SK-N-SH (cell line): ENCODE results near the gene TRPM1. TPM values are rescaled to one million over a fixed set of nuclear protein-coding genes. Genes with fewer than 3 reads are reported as not detected.

Experiments used
- CTCF ChIA-PET: fragments of 300-600, 350-600 bp; formaldehyde crosslinking; extraction: SDS; loops from one replicate; lab custom pipeline; 2021; lab: Yijun Ruan, JAX
- POLR2A ChIA-PET: fragments of 350-600 bp; sonication (Branson Sonifier 250); formaldehyde crosslinking; extraction: SDS; loops from one replicate; lab custom pipeline; 2020; ENCODE audit warnings: antibody characterized with exemption, inconsistent platforms; lab: Yijun Ruan, JAX
- DNase-seq: peaks from one replicate; pipeline ENCODE4 v3.0.0; 2012
- H2AFZ ChIP-seq: fragments of 200-600 bp; sonication (generic); 2 replicates; pipeline ENCODE4 v1.8.1; 2016; ENCODE audit warnings: antibody characterized with exemption, mild to moderate bottlenecking, low read depth
- H3F3A ChIP-seq: fragments of 200-600 bp; sonication (generic); replicated peaks from 2 replicates; pipeline ENCODE3; 2016; ENCODE audit warnings: antibody characterized with exemption, mild to moderate bottlenecking; ENCODE audit not compliant: insufficient read depth
- H3K27ac ChIP-seq, 2 experiments: fragments of 200-500 bp in 1 of 2; fragments of 200-600 bp in 1 of 2; sonication (Bioruptor generic) in 1 of 2; sonication (generic), shearing (Covaris generic) in 1 of 2; 2 replicates each; pipeline versions ENCODE4 v1.5.1 to v1.6.1; 2014 to 2016; ENCODE audit warnings: low read depth in 2 of 2, inconsistent platforms in 1 of 2, low read length in 1 of 2, mild to moderate bottlenecking in 1 of 2, mixed read lengths in 1 of 2
- H3K27me3 ChIP-seq: fragments of 200-600 bp; sonication (generic), shearing (Covaris generic); 2 replicates; pipeline ENCODE4 v1.6.1; 2016; ENCODE audit warnings: mixed run types; ENCODE audit not compliant: insufficient read depth
- H3K36me3 ChIP-seq, 2 experiments: fragments of 200-500 bp in 1 of 2; fragments of 200-600 bp in 1 of 2; sonication (Bioruptor generic) in 1 of 2; sonication (generic) in 1 of 2; replicated peaks in 1 of 2; 2 replicates each; pipeline versions ENCODE3 to v1.5.1; 2014 to 2016; ENCODE audit warnings: low read length in 1 of 2, mild to moderate bottlenecking in 1 of 2; ENCODE audit not compliant: insufficient read depth in 2 of 2, control insufficient read depth in 1 of 2
- H3K4me1 ChIP-seq, 2 experiments: fragments of 200-500 bp in 1 of 2; fragments of 200-600 bp in 1 of 2; sonication (Bioruptor generic) in 1 of 2; sonication (generic), shearing (Covaris generic) in 1 of 2; 2 replicates each; pipeline versions ENCODE4 v1.5.1 to v1.6.1; 2014 to 2016; ENCODE audit warnings: low read depth in 1 of 2, low read length in 1 of 2, mixed run types in 1 of 2; ENCODE audit not compliant: insufficient read depth in 2 of 2, control insufficient read depth in 1 of 2
- H3K4me2 ChIP-seq: fragments of 200-600 bp; sonication (generic), shearing (Covaris generic); 2 replicates; pipeline ENCODE4 v1.6.1; 2017; ENCODE audit warnings: mixed run types
- H3K4me3 ChIP-seq, 2 experiments: fragments of 200-500 bp in 1 of 2; fragments of 200-600 bp in 1 of 2; sonication (Bioruptor generic) in 1 of 2; sonication (generic), shearing (Covaris generic) in 1 of 2; 2 replicates each; pipeline versions ENCODE4 v1.5.1 to v1.8.1; 2014 to 2016; ENCODE audit warnings: low read depth in 2 of 2, inconsistent platforms in 1 of 2, low read length in 1 of 2, mild to moderate bottlenecking in 1 of 2, mixed read lengths in 1 of 2, moderate library complexity in 1 of 2
- H3K79me2 ChIP-seq: fragments of 200-600 bp; sonication (generic); 2 replicates; pipeline ENCODE4 v1.8.1; 2017; ENCODE audit warnings: mild to moderate bottlenecking; ENCODE audit not compliant: insufficient read depth
- H3K9ac ChIP-seq: fragments of 200-600 bp; sonication (generic); 2 replicates; pipeline ENCODE4 v1.6.1; 2017; ENCODE audit warnings: mixed run types
- H3K9me2 ChIP-seq: fragments of 200-600 bp; sonication (generic); 2 replicates; pipeline ENCODE4 v1.6.1; 2017; ENCODE audit warnings: mixed run types
- H3K9me3 ChIP-seq: fragments of 200-600 bp; sonication (generic); 2 replicates; pipeline ENCODE4 v1.6.1; 2017; ENCODE audit warnings: mixed run types, mild to moderate bottlenecking, moderate library complexity
- H4K20me1 ChIP-seq: fragments of 200-600 bp; sonication (generic); 2 replicates; pipeline ENCODE4 v1.6.1; 2017; ENCODE audit warnings: mild to moderate bottlenecking, mixed run types; ENCODE audit not compliant: insufficient read depth
- CHD2 ChIP-seq: fragments of 150-350 bp; IDR thresholded peaks from 2 replicates; pipeline ENCODE4 v1.6.1; 2018; ENCODE audit warnings: low read length; ENCODE audit not compliant: partially characterized antibody
- ELF1 ChIP-seq: IDR thresholded peaks from 2 replicates; pipeline ENCODE4 v1.4.0; 2012
- EZH2phosphoT487 ChIP-seq: fragments of 200-600 bp; sonication (generic); IDR thresholded peaks from 2 replicates; pipeline ENCODE4 v1.6.1; 2017; ENCODE audit warnings: low read depth, mixed run types, mild to moderate bottlenecking, antibody characterized with exemption, moderate library complexity, borderline replicate concordance
- FOXJ3 ChIP-seq: sonication (generic); formaldehyde crosslinking; IDR thresholded peaks from 2 replicates; pipeline ENCODE4 v1.5.1; 2020; ENCODE audit warnings: mild to moderate bottlenecking, missing genetic modification reagents
- GATA2 ChIP-seq: sonication (generic); formaldehyde crosslinking; IDR thresholded peaks from 2 replicates; pipeline ENCODE4 v1.5.0; 2020; ENCODE audit warnings: mild to moderate bottlenecking, missing genetic modification reagents
- JUND ChIP-seq: IDR thresholded peaks from 2 replicates; pipeline ENCODE4 v1.4.0; 2012
- MEF2A ChIP-seq: IDR thresholded peaks from 2 replicates; pipeline ENCODE4 v1.4.0; 2012; ENCODE audit warnings: low read depth, borderline replicate concordance
- RXRA ChIP-seq: IDR thresholded peaks from 2 replicates; pipeline ENCODE4 v1.4.0; 2012; ENCODE audit warnings: low read depth, mild to moderate bottlenecking, borderline replicate concordance
- SMC3 ChIP-seq: IDR thresholded peaks from 2 replicates; pipeline ENCODE4 v1.6.1; 2012; ENCODE audit warnings: low read depth, low read length, improper control_type of control experiment
- TCF12 ChIP-seq: IDR thresholded peaks from 2 replicates; pipeline ENCODE4 v1.4.0; 2012
- USF1 ChIP-seq: IDR thresholded peaks from 2 replicates; pipeline ENCODE4 v1.4.0; 2012; ENCODE audit warnings: low read depth, borderline replicate concordance
- WGBS: methylation state at CpG from one replicate; pipeline ENCODE4 v1.1.6; 2017; ENCODE audit warnings: low lambda C conversion rate; 5-methylcytosine and 5-hydroxymethylcytosine counted together
- polyA plus RNA-seq, 3 experiments: library from polyadenylated mRNA; depleted of rRNA; stranded (reverse); fragments of >200 nt; gene quantifications; 2 replicates each; pipeline ENCODE4 v1.2.3, GENCODE V29; 2012
- TF ChIP-seq, protein P1 (sequence below): fragments of 150-350 bp; IDR thresholded peaks from 2 replicates; pipeline ENCODE4 v1.6.1; 2016; ENCODE audit warnings: mild to moderate bottlenecking, low read depth, low read length
- TF ChIP-seq, protein P2 (sequence below): IDR thresholded peaks from 2 replicates; pipeline ENCODE4 v1.6.1; 2012; ENCODE audit warnings: mild to moderate bottlenecking, low read depth, low read length, moderate library complexity
- TF ChIP-seq, protein P3 (sequence below): IDR thresholded peaks from 2 replicates; pipeline ENCODE4 v1.4.0; 2012; ENCODE audit warnings: low read depth, borderline replicate concordance

Gene TRPM1
- polyA plus RNA-seq, 1 of the 3 experiments (the other 2 are of a cell fraction), result not detected

- no peak overlapping the region for H2AFZ ChIP-seq
- TF ChIP-seq JUND (no peak), EZH2phosphoT487 (no peak), USF1 (no peak), ELF1 (no peak), MEF2A (no peak), CHD2 (no peak), TCF12 (no peak), GATA2 (CRISPR knock-in tag) (no peak), SMC3 (no peak), FOXJ3 (no peak), RXRA (no peak)
- TF ChIP-seq, protein P1, sequence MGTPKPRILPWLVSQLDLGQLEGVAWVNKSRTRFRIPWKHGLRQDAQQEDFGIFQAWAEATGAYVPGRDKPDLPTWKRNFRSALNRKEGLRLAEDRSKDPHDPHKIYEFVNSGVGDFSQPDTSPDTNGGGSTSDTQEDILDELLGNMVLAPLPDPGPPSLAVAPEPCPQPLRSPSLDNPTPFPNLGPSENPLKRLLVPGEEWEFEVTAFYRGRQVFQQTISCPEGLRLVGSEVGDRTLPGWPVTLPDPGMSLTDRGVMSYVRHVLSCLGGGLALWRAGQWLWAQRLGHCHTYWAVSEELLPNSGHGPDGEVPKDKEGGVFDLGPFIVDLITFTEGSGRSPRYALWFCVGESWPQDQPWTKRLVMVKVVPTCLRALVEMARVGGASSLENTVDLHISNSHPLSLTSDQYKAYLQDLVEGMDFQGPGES, result no peak
- TF ChIP-seq, protein P2, sequence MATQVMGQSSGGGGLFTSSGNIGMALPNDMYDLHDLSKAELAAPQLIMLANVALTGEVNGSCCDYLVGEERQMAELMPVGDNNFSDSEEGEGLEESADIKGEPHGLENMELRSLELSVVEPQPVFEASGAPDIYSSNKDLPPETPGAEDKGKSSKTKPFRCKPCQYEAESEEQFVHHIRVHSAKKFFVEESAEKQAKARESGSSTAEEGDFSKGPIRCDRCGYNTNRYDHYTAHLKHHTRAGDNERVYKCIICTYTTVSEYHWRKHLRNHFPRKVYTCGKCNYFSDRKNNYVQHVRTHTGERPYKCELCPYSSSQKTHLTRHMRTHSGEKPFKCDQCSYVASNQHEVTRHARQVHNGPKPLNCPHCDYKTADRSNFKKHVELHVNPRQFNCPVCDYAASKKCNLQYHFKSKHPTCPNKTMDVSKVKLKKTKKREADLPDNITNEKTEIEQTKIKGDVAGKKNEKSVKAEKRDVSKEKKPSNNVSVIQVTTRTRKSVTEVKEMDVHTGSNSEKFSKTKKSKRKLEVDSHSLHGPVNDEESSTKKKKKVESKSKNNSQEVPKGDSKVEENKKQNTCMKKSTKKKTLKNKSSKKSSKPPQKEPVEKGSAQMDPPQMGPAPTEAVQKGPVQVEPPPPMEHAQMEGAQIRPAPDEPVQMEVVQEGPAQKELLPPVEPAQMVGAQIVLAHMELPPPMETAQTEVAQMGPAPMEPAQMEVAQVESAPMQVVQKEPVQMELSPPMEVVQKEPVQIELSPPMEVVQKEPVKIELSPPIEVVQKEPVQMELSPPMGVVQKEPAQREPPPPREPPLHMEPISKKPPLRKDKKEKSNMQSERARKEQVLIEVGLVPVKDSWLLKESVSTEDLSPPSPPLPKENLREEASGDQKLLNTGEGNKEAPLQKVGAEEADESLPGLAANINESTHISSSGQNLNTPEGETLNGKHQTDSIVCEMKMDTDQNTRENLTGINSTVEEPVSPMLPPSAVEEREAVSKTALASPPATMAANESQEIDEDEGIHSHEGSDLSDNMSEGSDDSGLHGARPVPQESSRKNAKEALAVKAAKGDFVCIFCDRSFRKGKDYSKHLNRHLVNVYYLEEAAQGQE, result no peak
- TF ChIP-seq, protein P3, sequence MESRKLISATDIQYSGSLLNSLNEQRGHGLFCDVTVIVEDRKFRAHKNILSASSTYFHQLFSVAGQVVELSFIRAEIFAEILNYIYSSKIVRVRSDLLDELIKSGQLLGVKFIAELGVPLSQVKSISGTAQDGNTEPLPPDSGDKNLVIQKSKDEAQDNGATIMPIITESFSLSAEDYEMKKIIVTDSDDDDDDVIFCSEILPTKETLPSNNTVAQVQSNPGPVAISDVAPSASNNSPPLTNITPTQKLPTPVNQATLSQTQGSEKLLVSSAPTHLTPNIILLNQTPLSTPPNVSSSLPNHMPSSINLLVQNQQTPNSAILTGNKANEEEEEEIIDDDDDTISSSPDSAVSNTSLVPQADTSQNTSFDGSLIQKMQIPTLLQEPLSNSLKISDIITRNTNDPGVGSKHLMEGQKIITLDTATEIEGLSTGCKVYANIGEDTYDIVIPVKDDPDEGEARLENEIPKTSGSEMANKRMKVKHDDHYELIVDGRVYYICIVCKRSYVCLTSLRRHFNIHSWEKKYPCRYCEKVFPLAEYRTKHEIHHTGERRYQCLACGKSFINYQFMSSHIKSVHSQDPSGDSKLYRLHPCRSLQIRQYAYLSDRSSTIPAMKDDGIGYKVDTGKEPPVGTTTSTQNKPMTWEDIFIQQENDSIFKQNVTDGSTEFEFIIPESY, result no peak
- TF ChIP-seq, all 33 proteins: peak for 0
- no peaks in the 10 kb centered on the region for H4K20me1 ChIP-seq
- peaks cover 16% of the 10 kb centered on the region for H3K79me2 ChIP-seq
- ChIA-PET POLR2A (no interaction called here), CTCF (interaction anchor here (1.0 to 1.3 kb wide), 2 partner anchors 8 to 12 kb away, joined by 3 read pairs; no protein-coding TSS in a partner anchor)
- H3K9me3 ChIP-seq, result no peaks in the 10 kb centered on the region
- H3F3A ChIP-seq, result no peaks in the 10 kb centered on the region
- no peaks in the 10 kb centered on the region for H3K9me2 ChIP-seq
- WGBS, result 96% methylated on average over 4 of the region's 4 CpGs
- peaks cover 55 to 57% of the 10 kb centered on the region in 2 experiments for H3K36me3 ChIP-seq
- H3K27ac ChIP-seq, result no peak overlapping the region
- H3K9ac ChIP-seq, result no peak overlapping the region
- no peak overlapping the region for H3K4me2 ChIP-seq
- H3K4me3 ChIP-seq, result no peak overlapping the region
- H3K4me1 ChIP-seq, result no peaks in the 10 kb centered on the region
- H3K27me3 ChIP-seq, result no peaks in the 10 kb centered on the region
- no peak for DNase-seq
These were observed 128.1 kb downstream of the TRPM1 start for GRCh38 chr15:30973379-30973778.
